NOMO-1 treated with dmso at 0.1 percent for 144 hours (cell line): ENCODE results near the gene WDR88.
"Not testable (repeated sequence)": the region's sequence is repeated elsewhere in the genome, so short reads cannot be mapped to it uniquely, and the experiment has no call there.

Experiments
- DNase-seq: peaks from one replicate; lab custom pipeline; 2025; ENCODE audit not compliant: unreplicated experiment; lab: John Stamatoyannopoulos, UW

Gene WDR88

DNA sequence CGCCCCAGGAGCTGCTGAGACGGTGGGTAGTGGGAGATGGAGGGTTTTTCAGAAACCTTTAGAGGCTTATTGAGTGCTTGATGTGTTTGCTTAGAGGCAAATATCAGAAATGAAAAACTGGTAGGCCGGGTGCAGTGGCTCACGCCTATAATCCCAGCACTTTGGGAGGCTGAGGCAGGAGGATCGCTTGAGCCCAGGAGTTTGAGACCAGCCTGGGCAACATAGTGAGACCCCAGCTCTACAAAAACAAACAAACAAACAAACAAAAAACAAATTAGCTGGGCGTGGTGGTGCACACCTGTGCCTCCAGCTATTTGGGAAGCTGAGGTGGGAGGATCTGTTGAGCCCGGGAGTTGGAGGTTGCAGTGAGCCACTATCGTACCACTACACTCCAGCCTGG is 5.2 kb upstream of the WDR88 start:
- DNase-seq: not testable (repeated sequence)

- no peak for DNase-seq
These were observed 2.0 kb upstream of the WDR88 start for GRCh38 chr19:33129901-33130300.

DNA sequence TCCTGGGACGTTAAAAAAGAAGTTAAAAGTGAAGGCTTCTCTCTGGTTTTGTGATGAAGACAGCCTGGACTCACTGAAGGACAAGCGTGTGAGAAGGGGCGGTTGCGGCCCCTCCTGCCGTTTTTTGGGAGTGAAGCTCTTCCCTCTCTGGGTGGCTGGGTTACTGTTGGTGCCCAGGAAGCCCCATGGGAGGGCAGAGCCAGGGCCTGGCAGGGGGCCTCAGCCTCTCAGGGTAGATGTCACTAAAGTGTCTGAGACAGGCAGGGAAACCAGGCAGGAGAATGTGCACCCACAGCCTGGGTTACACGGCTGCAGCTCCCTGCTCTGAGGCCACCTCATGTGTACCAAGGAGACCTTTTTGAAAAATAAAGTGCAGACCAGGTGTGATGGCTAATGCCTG is 1.5 kb upstream of the WDR88 start:
- DNase-seq: no peak

DNA sequence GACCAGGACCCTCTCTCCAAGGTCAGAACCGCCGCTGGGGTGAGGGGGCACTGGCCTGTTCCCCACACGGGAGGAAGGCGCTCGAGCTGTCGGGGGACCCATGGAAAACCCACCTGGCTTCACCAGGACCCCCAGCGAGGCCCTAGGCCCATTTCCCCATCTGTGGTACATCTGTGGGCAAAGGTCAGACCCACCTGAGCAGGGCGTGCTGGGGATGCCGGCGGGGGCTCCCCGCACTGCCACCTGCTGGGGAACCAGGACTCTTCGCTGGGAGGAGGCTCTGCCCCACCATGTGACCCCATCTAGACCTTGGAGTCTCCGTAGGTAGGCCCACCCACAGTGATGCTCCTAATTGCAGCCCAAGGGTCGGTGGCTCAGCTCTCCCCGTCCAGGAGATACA is 511 bp downstream of the WDR88 start:
- no peak for DNase-seq

DNA sequence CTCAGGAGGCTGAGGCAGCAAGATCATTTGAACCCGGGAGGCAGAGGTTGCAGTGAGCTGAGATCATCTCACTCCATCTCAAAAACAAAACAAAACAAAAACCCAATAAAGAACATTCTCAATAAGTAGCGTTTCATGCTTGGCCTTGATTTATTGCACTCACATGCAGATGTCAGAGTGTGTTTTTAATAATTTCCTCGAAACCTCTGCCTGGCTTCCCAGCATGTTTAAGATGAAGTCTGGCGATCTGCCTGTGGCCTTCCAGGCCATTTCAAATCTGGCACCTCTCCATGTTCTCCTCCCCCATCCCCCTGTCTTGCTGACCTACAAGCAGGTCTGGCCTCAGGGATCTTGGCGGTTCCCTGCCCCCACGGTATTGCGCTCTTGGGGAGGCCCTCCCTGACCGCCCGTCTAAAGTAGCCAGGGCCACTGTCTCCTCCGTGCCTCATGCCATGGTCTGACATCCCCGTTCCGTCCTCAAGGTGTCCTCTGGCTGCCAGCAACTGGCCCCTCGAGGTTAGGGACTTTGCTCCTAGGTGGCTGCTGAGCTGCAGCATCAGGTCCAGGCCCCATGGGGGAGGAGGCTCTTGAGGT is 1.6 kb downstream of the WDR88 start:
- DNase-seq: no peak

DNA sequence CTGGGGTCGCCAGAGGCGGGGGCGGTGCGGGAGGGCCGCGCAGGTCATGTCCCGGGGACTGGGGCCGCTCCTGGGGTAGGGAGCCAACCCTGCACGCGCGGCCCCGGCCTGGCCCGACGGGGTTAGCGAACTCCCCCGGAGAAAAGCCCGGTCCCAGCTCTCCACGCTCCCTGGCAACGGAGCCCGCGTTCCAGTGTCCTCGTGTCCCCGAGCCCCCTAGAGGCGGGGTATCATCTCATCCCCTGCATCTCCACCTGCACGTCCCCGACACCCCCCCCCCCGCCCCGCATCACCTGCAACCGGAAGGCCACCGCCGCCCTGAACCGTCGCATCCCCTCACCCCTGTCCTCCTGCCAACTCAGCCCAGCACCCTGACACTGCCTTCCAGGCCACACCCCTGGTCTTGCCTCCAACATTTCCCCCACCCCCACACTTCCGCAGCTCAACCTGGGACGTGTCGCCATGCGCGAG is 2.7 kb downstream of the WDR88 start:
- DNase-seq: no peak

DNA sequence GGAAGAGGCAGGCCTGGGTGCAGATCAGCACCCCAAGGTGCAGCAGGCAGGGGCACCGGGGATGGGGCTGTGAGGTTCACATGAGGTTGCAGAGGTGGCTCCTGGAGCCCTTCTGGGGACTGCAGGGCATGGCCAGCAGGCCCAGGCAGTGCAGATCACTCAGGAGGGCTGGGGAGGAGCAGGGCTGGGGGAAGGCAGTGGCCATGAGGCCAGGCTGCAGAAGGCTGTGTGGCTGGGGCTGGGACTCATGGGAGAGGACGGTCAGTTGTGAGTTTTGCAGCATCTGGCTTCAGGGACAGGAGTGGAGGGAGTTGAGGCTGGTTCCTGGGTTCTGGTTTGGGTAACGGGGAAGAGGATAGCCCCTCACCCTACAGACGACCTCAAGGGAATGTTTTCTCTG is 7.3 kb downstream of the WDR88 start:
- no peak for DNase-seq

- DNase-seq: peak; percentile 74
These were observed 12.0 kb downstream of the WDR88 start for GRCh38 chr19:33143897-33144405.

DNA sequence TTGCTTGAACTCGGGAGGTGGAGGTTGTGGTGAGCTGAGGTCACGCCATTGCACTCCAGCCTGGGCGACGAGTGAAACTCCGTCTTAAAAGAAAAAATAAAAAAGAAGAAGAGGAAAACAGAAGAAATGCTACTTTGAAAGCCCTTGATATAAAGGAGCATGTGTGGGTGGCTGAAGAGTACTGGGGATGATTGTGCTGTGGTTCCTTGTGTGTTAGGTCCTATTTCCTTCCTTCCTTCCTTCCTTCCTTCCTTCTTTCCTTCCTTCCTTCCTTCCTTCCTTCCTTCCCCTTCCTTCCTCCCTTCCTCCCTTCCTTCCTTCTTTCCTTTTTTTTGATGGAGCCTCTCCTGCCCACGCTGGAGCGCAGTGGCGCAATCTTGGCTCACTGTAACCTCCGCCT is 14.3 kb downstream of the WDR88 start:
- no peak for DNase-seq

GRCh38 chr19:33147538-33147937 is 15.6 kb downstream of the WDR88 start:
- DNase-seq: no peak

DNA sequence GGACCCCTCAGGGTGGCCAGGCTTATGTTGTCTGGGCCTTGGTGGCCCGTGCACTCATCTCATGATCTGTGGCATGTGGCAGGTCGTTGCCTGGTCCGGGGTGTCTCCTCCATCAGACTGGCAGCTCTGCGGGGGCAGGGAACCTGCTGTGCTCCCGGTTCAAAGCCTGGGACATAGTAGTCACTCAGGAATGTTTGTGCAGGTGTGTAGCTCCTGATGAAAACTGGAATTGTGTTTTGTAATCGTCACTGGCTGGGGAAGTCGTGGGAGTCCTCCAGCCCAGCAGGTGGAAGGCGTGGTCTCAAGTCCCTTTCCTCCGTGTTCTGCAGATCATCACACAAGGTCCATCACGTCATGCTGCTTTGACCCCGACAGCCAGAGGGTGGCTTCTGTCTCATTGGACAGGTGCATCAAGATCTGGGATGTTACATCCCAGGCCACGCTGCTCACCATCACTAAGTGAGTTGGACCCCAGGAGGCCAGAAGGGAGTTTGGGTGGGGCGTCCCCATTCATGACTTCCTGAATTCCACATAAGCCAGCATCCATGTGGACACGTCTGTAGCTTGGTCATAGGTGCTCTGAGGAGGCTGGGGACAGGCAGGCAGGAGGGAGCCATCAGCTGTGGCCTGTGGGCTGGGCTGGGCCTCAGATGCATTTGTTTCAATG is 19.1 kb downstream of the WDR88 start:
- no peak for DNase-seq

GRCh38 chr19:33152176-33152575 is 20.3 kb downstream of the WDR88 start:
- DNase-seq: peak; percentile 33

DNA sequence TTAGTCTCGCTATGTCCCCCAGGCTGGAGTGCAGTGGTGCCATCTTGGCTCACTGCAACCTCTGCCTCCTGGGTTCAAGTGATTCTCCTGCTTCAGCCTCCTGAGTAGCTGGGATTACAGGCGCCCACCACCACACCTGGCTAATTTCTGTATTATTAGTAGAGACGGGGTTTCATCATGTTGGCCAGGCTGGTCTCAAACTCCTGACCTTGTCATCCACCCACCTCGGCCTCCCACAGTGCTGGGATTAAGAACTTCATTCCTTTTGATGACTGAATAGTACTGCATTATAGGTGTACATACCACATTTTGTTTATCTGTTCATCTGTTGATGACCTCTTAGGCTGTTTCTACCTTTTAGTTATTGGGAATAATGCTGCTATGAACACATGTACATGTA is 20.7 kb downstream of the WDR88 start:
- not testable (repeated sequence) for DNase-seq

DNA sequence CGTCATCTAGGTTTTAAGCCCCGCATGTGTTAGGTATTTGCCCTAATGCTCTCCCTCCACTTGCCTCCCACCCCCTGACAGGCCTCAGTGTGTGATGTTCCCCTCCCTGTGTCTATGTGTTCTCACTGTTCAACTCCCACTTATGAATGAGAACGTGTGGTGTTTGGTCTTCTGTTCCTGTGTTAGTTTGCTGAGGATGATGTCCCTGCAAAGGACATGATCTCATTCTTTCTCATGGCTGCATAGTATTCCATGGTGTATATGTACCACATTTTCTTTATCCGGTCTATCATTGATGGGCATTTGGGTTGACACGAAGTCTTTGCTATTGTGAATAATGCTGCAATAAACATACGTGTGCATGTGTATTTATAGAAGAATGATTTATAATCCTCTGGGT is 22.4 kb downstream of the WDR88 start:
- not testable (repeated sequence) for DNase-seq

DNA sequence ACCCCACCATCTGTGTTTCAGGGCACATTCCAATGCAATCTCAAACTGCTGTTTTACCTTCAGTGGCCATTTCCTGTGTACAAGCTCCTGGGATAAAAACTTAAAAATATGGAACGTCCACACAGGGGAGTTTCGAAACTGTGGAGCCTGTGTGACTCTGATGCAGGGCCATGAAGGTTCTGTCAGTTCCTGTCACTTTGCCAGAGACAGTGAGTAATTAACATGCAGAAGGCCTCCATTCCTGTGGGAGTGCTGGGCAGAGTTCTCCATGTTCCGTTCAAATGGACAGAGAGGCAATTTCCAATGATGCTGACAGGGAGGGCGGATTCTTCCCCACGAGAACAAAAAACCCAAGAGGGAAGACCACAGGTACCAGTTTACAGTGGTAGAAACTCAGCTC is 24.4 kb downstream of the WDR88 start:
- DNase-seq: no peak

DNA sequence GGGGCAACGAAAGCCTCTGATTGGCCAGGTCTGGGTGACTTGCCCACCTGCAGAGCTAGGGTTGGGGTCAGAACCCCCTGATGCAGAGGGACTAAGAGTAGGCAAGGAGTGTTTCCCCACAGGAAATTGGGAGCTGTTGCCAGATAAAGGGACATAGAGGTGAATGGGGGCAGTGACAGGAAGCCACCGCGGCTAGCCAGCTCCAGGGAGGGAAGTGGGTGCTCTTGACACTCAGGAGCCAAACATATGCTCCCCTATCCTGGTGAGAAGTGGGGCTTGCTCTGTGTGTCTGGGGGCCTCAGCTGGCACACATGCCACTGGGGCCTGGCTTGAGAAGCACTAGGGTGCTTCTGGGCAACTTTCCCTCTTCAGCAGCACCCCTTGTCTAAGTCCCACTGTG is 26.0 kb downstream of the WDR88 start:
- DNase-seq: no peak

GRCh38 chr19:33158365-33158764 is 26.5 kb downstream of the WDR88 start:
- no peak for DNase-seq

GRCh38 chr19:33159149-33159548 is 27.2 kb downstream of the WDR88 start:
- DNase-seq: no peak

DNA sequence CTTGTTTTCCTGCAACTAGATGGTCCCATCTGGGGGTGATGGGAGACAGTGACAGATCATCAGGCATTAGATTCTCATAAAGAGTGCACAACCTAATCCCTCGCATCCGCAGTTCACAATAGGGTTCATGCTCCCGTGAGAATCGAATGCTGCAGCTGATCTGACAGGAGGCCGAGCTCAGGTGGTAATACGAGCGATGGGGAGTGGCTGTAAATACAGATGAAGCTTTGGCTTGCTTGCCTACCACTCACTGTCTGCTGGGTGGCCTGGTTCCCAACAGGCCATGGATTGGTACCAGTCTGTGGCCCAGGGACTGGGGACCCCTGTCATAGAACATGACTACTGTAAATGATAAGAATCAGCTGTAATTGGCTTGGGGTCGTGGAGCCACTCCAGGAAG is 28.0 kb downstream of the WDR88 start:
- no peak for DNase-seq

GRCh38 chr19:33161201-33161600 is 29.3 kb downstream of the WDR88 start:
- no peak for DNase-seq

DNA sequence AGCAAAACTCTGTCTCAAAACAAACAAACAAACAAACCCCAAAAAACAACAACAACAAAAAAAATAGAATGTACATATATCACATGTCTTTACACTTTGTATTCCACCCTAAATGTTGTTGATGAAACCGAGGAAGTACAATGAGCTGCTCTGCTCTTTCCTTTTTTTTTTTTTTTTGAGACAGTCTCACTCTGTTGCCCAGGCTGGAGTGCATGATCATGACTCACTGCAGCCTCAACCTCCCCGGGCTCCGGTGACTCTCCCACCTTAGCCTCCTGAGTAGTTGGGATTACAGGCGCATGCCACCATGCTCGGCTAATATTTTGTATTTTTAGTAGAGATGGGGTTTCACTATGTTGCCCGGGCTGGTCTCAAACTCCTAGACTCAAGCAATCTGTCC is 31.6 kb downstream of the WDR88 start:
- DNase-seq: no peak

DNA sequence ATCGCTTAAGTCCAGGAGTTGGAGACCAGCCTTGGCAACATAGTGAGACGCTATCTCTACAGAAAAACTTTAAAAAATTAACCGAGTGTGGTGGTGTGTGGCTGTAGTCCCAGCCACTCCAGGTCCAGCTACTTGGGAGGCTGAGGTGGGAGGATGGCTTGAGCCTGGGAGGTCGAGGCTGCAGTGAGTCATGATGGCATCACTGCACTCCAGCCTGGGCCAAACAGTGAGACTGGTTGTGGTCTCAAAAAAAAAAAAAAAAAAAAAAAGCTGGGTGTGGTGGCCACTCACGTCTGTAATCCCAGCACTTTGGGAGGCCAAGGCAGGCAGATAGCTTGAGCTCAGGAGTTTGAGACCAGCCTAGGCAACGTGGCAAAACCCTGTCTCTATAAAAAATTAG is 34.1 kb downstream of the WDR88 start:
- not testable (repeated sequence) for DNase-seq

DNA sequence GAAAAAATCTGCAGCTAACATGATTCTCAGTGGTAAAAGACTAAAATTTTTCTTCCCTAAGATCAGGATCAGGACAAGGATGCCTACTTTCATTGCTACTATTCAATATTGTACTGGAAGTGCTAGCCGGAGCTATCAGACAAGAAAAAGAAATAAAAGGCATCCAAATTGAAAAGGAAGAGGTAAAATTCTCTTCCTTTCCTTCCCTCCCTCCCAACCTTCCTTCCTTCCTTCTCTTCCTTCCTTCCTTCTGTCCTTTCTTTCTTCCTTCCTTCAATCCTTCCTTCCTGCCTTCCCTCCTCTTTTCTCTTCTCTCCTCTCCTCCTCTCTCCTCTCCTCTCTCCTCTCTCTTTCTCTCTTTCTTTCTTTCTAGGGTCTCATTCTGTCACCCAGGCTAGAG is 35.5 kb downstream of the WDR88 start:
- DNase-seq: no peak
